Measurements from ENCODE around the gene BMP4.

The BMP4 gene

DNA sequence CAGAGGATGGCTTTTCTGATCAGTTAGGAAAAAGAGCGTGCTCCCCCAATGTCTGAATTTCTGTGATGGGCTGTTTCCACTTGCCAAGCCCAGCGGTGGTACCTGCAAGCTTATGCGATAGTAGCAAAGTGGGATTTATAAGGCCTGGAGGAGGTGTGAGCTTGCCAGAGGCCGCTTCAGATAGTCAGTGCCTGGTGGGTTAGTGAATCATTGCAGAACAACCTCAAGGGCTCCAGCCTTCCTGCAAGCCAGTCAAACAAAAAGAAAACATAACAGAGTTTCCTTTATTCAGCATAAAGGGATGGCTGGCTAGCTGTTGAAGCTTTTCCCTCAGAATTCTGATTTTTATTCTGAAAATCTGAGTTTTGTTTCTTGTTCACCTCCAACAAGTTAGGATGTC lies 7.6 kb upstream of the BMP4 start:
- DNase-seq: no peak

GRCh38 chr14:53963320-53964227 lies 6.9 kb upstream of the BMP4 start:
- no peak for DNase-seq

- no peak for DNase-seq
Measured at GRCh38 chr14:53962953-53963319, 6.3 kb upstream of the BMP4 start.

GRCh38 chr14:53958628-53959027 lies 2.0 kb upstream of the BMP4 start:
- no peak for DNase-seq

DNA sequence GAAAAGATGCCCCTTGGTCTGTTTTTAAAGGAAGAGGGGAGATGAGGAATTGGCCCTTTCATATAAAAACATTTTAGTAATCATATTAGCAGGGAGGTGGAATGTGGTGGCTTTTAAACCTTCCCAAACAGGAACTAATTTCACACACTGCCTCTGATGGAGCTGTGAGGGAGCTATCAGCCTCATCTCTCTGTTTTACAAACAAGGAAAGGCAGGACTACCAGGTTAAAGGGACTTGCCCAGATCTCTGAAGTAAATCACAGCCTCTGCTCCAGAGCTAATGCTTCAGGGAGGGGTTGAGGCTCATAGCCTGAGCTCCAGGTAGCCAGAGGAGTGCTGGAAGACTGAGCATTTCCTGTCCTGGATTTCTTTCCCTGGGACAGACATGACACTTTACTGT lies 1.1 kb upstream of the BMP4 start:
- DNase-seq: no peak

GRCh38 chr14:53955671-53956426 lies 776 bp downstream of the BMP4 start:
- no peak for DNase-seq

- DNase-seq: no peak
Measured at GRCh38 chr14:53955229-53955556, 1.4 kb downstream of the BMP4 start.

DNA sequence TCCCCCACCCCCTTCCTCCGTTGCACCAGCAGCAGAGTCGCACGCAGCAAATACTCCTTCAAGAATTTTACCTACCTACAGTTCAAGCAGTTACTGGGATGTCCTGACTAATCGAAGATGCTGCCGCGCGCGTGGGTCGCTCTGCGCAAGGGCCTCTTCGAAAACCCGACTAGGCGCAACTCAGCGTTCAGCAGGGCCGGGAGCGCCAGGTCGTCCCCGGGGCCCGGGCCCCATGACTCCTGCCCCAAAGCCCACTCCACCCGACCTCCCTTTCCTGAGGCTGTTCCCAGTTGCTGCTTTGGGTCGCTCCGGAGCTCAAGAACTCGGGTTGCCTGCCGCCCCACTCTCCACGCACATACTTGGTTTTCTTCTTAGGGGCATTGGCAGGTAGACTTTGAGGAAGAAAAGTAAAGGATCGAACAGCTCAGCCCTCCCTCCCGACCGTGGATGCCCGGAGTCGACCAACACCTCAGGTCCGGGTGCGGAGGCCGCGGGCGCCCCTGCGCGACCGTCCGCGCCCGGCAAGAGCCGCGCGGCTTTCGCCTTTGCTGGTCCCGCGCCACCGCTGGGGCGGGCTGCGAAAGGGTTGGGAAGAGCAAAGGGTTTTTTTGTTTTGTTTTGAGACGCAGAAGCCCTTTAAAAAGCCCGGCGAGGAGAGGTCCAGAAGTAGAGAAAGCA lies 1.9 kb downstream of the BMP4 start:
- peak in 2 of 56 donors; percentile 9 to 14 for DNase-seq

DNA sequence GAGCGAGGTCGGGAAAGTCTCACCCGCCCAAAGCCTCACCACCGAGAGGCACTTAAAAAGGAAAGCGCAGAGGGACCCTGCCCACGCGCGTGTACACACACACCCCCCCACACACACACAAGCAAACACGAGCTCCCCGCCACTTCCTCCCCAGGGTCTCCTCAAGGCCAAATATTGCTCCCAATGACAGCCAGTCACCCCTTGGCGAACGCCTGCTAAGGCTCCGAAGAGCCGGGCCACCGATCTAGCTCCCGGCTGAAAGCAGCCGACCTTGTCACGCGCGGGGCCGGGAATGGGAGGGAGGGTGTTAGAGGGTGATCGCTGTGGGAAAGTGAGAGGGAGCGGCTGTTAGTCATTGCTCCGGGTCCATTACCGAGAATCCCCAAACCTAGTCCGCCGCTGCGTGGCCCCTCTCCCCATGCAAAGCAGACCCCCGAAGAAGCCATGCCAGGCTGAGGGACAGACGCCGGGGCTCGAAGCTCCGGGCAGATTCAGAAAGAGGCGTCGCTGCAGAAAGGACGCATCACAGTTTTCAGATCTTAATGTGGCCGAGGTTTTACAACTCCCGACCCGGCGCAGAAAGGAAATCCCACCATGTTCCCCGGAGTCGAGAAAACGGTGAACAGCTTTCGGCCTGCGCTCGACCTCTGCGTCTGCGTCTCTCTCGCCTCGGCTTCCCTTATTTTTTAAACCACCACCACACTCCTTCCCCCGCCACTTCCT lies 2.6 kb downstream of the BMP4 start:
- peak in 3 of 56 donors; percentile 16 to 47 (median 21) for DNase-seq

- DNase-seq: peak in 42 of 56 donors; percentile 12 to 78 (median 46)
Measured at GRCh38 chr14:53953002-53953827, 3.4 kb downstream of the BMP4 start.

- no peak for DNase-seq
Measured at GRCh38 chr14:53952533-53952932, 4.1 kb downstream of the BMP4 start.

- no peak for DNase-seq
Measured at GRCh38 chr14:53951627-53952303, 4.9 kb downstream of the BMP4 start.

GRCh38 chr14:53951243-53951626 lies 5.4 kb downstream of the BMP4 start:
- DNase-seq: no peak

GRCh38 chr14:53950031-53950793 lies 6.4 kb downstream of the BMP4 start:
- no peak for DNase-seq

DNA sequence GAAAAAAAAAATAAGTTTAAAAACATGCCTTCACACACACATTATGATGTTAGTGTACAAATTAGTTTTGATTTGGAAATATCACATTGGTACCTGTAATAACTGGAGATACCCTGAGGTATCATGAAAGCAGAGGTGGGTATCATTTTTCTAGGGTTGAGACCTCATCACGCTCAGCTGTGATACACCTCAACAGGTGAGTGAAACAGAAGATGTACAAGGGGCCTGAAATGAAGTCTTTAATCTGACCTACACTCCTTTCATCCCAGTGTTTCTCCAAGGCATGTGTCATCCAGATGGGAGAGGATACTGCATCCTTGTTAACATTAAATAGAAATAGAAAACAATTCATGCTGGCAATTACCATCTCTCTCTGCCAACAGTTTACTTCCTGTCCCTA lies 7.4 kb downstream of the BMP4 start:
- DNase-seq: no peak

DNA sequence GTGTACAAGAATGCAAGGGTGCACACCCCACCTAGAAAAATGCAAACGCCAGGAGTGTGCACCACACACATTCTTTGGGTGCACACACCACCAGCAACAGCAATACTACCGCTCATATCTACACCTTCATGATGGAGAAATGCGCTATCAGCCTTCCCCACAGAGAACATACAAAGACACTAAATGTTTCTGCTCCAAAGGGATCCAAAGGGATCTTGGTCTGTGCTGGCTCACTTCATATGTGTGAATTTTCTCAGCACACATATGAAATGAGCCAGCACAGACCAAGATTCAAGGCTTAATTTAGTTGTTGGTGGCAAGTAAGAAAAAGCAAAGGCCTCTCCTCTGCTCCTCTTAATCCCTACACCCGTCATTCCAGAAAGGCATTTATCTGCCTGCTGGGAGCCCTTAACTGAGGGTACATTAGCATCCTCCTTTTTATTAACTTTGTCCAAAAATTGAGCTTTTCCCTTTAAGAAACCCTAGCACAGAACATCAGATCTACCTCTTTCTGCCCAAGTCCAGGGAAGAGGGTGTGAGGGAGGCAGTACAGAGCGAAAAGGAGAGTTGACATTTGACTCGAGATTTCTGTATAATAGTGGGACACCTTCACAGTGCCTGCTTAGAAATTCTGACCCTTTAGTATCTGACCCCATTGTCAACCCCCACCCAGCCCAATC lies 8.3 kb downstream of the BMP4 start:
- DNase-seq: no peak

GRCh38 chr14:53947452-53948204 lies 9.0 kb downstream of the BMP4 start:
- no peak for DNase-seq

DNA sequence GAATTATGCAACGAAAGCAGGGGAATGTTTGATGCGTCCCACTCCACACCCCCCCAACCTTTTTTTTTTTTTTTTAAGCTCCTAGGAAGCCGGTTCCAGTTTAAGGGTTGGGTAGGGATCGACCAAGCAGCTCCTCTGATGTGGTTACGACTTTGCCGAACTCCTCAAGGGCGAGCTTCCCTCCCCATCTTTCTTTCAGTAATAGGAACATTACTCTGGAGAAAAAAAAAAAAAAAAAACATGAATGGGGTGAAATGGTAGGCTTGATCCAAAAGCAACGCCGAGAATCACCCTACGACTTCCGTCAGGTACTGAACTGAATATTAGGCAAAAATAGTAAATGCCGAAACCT lies 9.6 kb downstream of the BMP4 start:
- DNase-seq: no peak
